Heart left ventricle (tissue), 16 donors: ENCODE data around the gene TNS1. TPM values are rescaled to one million over a fixed set of nuclear protein-coding genes. Genes with fewer than 3 reads are reported as not detected.
A peak's percentile ranks its signal among the peaks of the same experiment; 100 is the strongest.

ENCODE experiments used
- ATAC-seq, 4 donors: fragments of 200-7000 bp; cut with Tn5 transposase; one replicate each; pipeline ENCODE4 v1.9.1; 2020 to 2022; ENCODE audit warnings: moderate library complexity in 4 of 4, mild to moderate bottlenecking in 3 of 4, moderate number of reproducible peaks in 1 of 4
- DNase-seq, 5 donors: peaks; one replicate each; pipeline ENCODE4 v3.0.0-alpha.2; 2020
- H3K27ac ChIP-seq, 12 donors: fragments of 200-600 bp; sonication (generic) in 4 of 12; one replicate each; pipeline versions ENCODE4 v1.5.0 to v1.8.0; 2016 to 2022; ENCODE audit warnings: mild to moderate bottlenecking in 2 of 12
- H3K27me3 ChIP-seq, 9 donors: fragments of 200-600 bp; sonication (generic) in 2 of 9; one replicate each; pipeline versions ENCODE4 v1.5.1 to v1.8.0; 2016 to 2022; ENCODE audit warnings: mild to moderate bottlenecking in 3 of 9
- H3K36me3 ChIP-seq, 9 donors: fragments of 200-600 bp; sonication (generic) in 2 of 9; one replicate each; pipeline versions ENCODE4 v1.5.0 to v1.8.0; 2018 to 2022; ENCODE audit warnings: mild to moderate bottlenecking in 2 of 9
- H3K4me1 ChIP-seq, 12 donors: fragments of 200-600 bp; sonication (generic) in 4 of 12; one replicate each; pipeline versions ENCODE4 v1.5.0 to v1.8.0; 2016 to 2022; ENCODE audit warnings: mild to moderate bottlenecking in 3 of 12
- H3K4me3 ChIP-seq, 12 donors: fragments of 200-600 bp; sonication (generic) in 4 of 12; one replicate each; pipeline versions ENCODE4 v1.5.0 to v1.8.0; 2017 to 2022; ENCODE audit warnings: mild to moderate bottlenecking in 9 of 12, moderate library complexity in 4 of 12
- H3K9me3 ChIP-seq, 12 donors: fragments of 200-600 bp; sonication (generic) in 4 of 12; one replicate each; pipeline versions ENCODE4 v1.5.0 to v1.8.0; 2016 to 2022; ENCODE audit warnings: mild to moderate bottlenecking in 1 of 12
- CTCF ChIP-seq, 12 donors: fragments of 200-600 bp; sonication (generic) in 4 of 12; IDR thresholded peaks; one replicate each; pipeline versions ENCODE4 v1.5.0 to v1.8.0; 2018 to 2022; ENCODE audit warnings: antibody characterized with exemption in 12 of 12, mild to moderate bottlenecking in 5 of 12
- POLR2A ChIP-seq, 2 donors: fragments of 450-650 bp; IDR thresholded peaks; one replicate each; pipeline ENCODE4 v1.6.1; 2017; ENCODE audit warnings: antibody characterized with exemption in 2 of 2, mild to moderate bottlenecking in 2 of 2, moderate library complexity in 2 of 2
- WGBS, 4 donors: extraction: QIAGEN DNeasy Blood & Tissue Kit in 2 of 4; methylation state at CpG; one replicate each; pipeline versions ENCODE4 v1.1.5 to v1.1.7; 2013 to 2018; 5-methylcytosine and 5-hydroxymethylcytosine counted together
- intact Hi-C, 10 donors: fragments of 100-400 bp; cut with DNase I; formaldehyde crosslinking; loops; one replicate each; pipeline versions ENCODE4 v1.11.1 to v1.14.2; 2022
- polyA plus RNA-seq, 2 donors: library from polyadenylated mRNA; stranded (reverse); fragments of 200-250 nt; gene quantifications; one replicate each; pipeline ENCODE4 v1.2.3, GENCODE V29; 2013
- total RNA-seq, 9 donors: library from RNA; depleted of rRNA in 2 of 9; stranded (reverse); fragments of >200 nt in 2 of 9; fragmentation: NEBNext Ultra II Directional in 3 of 9; extraction: Animal tissue kit (Norgen Biotek cat#: 25700) in 3 of 9; gene quantifications; one replicate each; pipeline versions ENCODE4 v1.1.0 to v1.2.4, GENCODE V29; 2016 to 2023
- donor health status: ischemic (EF 13 %, LVEDD 7.1; RV severe dilation, severe dysfunction).
- donor health status: healthy with polysubstance abuse.
- donor health status: DM: no; HTN: yes; CAD: no.
- donor health status: DM: no; HTN: no; CAD: no.
- donor health status: ischemic (EF 25% LVEDD 6.9; RV normal size, moderate dysfunction).
- donor health status: ischemic (EF 25% LVEDD 5.7; RV mildly dilated, moderate dysfunction).
- donor health status: healthy.
- donor health status: DM: yes; HTN: yes; CAD: no.
- donor health status: ischemic (EF 35%, LVEDD 5.7; RV mildly dilated, moderate dysfunction).
- donor health status: nonischemic (EF 11% LVEDD 7.7; RV severe dilation, severe dysfunction).
- donor health status: DM: yes; HTN: yes; CAD: no.
- donor health status: PGD.
- donor health status: ischemic (EF 29% LVEDD 5.4; RV normal size, mild dysfunction).
- donor health status: nonischemic (EF 23%, LVEDD 6.1; RV moderate dilation, normal function).

Gene TNS1
- total and polyA plus RNA-seq, 11 donors, result 243 to 899 (median 669) TPM

GRCh38 chr2:217856159-217856558 lies 146.6 kb downstream of the TNS1 start:
- ATAC-seq (no peak), DNase-seq (no peak)
- Histone ChIP-seq H3K27me3 (no peaks in the 10 kb centered on the region), H3K27ac (peak overlapping the region; percentile 6 to 99 (median 90)), H3K4me1 (peaks cover 23 to 96% (median 89%) of the 10 kb centered on the region in 12 donors), H3K36me3 (peaks cover 0 to 77% (median 39%) of the 10 kb centered on the region in 9 donors), H3K9me3 (no peaks in the 10 kb centered on the region), H3K4me3 (peak overlapping the region in 5 of 12 donors; percentile 54 to 72 (median 61))
- intact Hi-C loops, result loop anchor here in 4 of 10 donors (2.0 to 10.0 kb wide), 3 partner anchors 17 to 51 kb away; no protein-coding TSS in a partner anchor
- 62 to 73% (median 70%) methylated on average over 6 of the region's 6 CpGs for WGBS, 4 donors
- TF ChIP-seq CTCF (IDR thresholded peaks at IDR 0.05) (no peak), POLR2A (IDR thresholded peaks at IDR 0.05) (no peak)

- Histone ChIP-seq H3K36me3 (peaks cover 0 to 65% (median 37%) of the 10 kb centered on the region in 9 donors), H3K27ac (peak overlapping the region in 10 of 12 donors; percentile 10 to 98 (median 70)), H3K27me3 (no peaks in the 10 kb centered on the region), H3K9me3 (no peaks in the 10 kb centered on the region), H3K4me3 (peak overlapping the region in 1 of 12 donors; percentile 54), H3K4me1 (peaks cover 22 to 96% (median 88%) of the 10 kb centered on the region in 12 donors)
- WGBS, 4 donors, result 40 to 63% (median 53%) methylated on average over 7 of the region's 7 CpGs
- ATAC-seq (no peak), DNase-seq (no peak)
- TF ChIP-seq POLR2A (IDR thresholded peaks at IDR 0.05) (no peak), CTCF (IDR thresholded peaks at IDR 0.05) (no peak)
- intact Hi-C loops, result loop anchor here in 3 of 10 donors (2.0 to 10.0 kb wide), 2 partner anchors 14 to 50 kb away; no protein-coding TSS in a partner anchor
These were observed 147.9 kb downstream of the TNS1 start for GRCh38 chr2:217854684-217855420.

GRCh38 chr2:217853961-217854360 lies 148.8 kb downstream of the TNS1 start:
- 51 to 63% (median 53%) methylated on average over 3 of the region's 3 CpGs for WGBS, 4 donors
- TF ChIP-seq CTCF (IDR thresholded peaks at IDR 0.05), result no peak
- TF ChIP-seq POLR2A (IDR thresholded peaks at IDR 0.05), result no peak
- H3K36me3 ChIP-seq, result peaks cover 0 to 65% (median 42%) of the 10 kb centered on the region in 9 donors
- H3K4me1 ChIP-seq, result peaks cover 24 to 96% (median 88%) of the 10 kb centered on the region in 12 donors
- DNase-seq (no peak), ATAC-seq (no peak)
- no peaks in the 10 kb centered on the region for H3K27me3 ChIP-seq
- H3K27ac ChIP-seq, result peak overlapping the region in 11 of 12 donors; percentile 17 to 98 (median 51)
- H3K9me3 ChIP-seq, result no peaks in the 10 kb centered on the region
- H3K4me3 ChIP-seq, result no peak overlapping the region
- intact Hi-C loops, result loop anchor here in 4 of 10 donors (2.0 to 10.0 kb wide), 3 partner anchors 13 to 49 kb away; no protein-coding TSS in a partner anchor

- Histone ChIP-seq H3K4me3 (peak overlapping the region in 1 of 12 donors; percentile 3), H3K36me3 (peaks cover 0 to 71% (median 48%) of the 10 kb centered on the region in 9 donors), H3K27ac (peak overlapping the region in 11 of 12 donors; percentile 17 to 98 (median 78)), H3K9me3 (no peaks in the 10 kb centered on the region), H3K27me3 (no peaks in the 10 kb centered on the region), H3K4me1 (peaks cover 24 to 99% (median 91%) of the 10 kb centered on the region in 12 donors)
- 19 to 37% (median 25%) methylated on average over 6 of the region's 6 CpGs for WGBS, 4 donors
- intact Hi-C loops, result loop anchor here in 3 of 10 donors (2.0 to 10.0 kb wide), 2 partner anchors 27 to 49 kb away; no protein-coding TSS in a partner anchor
- peak in 3 of 5 donors; percentile 47 to 72 (median 64) for DNase-seq
- peak in 1 of 4 donors; percentile 5 for ATAC-seq
- no peak for TF ChIP-seq POLR2A (IDR thresholded peaks at IDR 0.05)
- no peak for TF ChIP-seq CTCF (IDR thresholded peaks at IDR 0.05)
These were observed 149.4 kb downstream of the TNS1 start for GRCh38 chr2:217853301-217853881.
